ENCODE measurements around the gene HMG20B. TPM values are rescaled to one million over a fixed set of nuclear protein-coding genes. Genes with fewer than 3 reads are reported as not detected.

The HMG20B gene
- total RNA-seq, 4 donors from 2014 or later = 56.1 to 77.6 (median 76.9) TPM

GRCh38 chr19:3530389-3530788 lies 42.4 kb upstream of the HMG20B start:
- Histone ChIP-seq H3K27me3 (no peaks in the 10 kb centered on the region), H3K9me3 (no peaks in the 10 kb centered on the region), H3K4me1 (no peaks in the 10 kb centered on the region), H3K4me3 (no peak overlapping the region), H3K27ac (no peak overlapping the region), H3K36me3 (peaks cover 51 to 86% (median 62%) of the 10 kb centered on the region in 3 donors)
- DNase-seq = no peak
- 96% methylated on average over 12 of the region's 12 CpGs for WGBS, 2 donors
- intact Hi-C loops (cut with DNase I) = no loop called here
- no peak for TF ChIP-seq POLR2A (IDR thresholded peaks at IDR 0.05)
- TF ChIP-seq, protein P1, sequence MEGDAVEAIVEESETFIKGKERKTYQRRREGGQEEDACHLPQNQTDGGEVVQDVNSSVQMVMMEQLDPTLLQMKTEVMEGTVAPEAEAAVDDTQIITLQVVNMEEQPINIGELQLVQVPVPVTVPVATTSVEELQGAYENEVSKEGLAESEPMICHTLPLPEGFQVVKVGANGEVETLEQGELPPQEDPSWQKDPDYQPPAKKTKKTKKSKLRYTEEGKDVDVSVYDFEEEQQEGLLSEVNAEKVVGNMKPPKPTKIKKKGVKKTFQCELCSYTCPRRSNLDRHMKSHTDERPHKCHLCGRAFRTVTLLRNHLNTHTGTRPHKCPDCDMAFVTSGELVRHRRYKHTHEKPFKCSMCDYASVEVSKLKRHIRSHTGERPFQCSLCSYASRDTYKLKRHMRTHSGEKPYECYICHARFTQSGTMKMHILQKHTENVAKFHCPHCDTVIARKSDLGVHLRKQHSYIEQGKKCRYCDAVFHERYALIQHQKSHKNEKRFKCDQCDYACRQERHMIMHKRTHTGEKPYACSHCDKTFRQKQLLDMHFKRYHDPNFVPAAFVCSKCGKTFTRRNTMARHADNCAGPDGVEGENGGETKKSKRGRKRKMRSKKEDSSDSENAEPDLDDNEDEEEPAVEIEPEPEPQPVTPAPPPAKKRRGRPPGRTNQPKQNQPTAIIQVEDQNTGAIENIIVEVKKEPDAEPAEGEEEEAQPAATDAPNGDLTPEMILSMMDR (IDR thresholded peaks at IDR 0.05) = no peak

DNA sequence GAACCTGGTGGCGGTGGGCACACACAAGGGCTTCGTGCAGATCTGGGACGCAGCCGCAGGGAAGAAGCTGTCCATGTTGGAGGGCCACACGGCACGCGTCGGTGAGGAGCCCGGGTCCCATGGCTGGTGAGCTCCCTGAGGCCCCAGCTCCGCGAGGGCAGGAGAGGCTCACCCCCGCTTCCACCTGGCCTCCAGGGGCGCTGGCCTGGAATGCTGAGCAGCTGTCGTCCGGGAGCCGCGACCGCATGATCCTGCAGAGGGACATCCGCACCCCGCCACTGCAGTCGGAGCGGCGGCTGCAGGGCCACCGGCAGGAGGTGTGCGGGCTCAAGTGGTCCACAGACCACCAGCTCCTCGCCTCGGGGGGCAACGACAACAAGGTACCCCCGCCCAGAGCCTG lies 41.0 kb upstream of the HMG20B start:
- Histone ChIP-seq H3K9me3 (no peaks in the 10 kb centered on the region), H3K27me3 (no peaks in the 10 kb centered on the region), H3K27ac (no peak overlapping the region), H3K4me3 (no peak overlapping the region), H3K36me3 (peaks cover 48 to 86% (median 59%) of the 10 kb centered on the region in 3 donors), H3K4me1 (peaks cover 0 to 11% (median 0%) of the 10 kb centered on the region in 3 donors)
- DNase-seq = no peak
- TF ChIP-seq, protein P1 (IDR thresholded peaks at IDR 0.05) = no peak
- no peak for TF ChIP-seq POLR2A (IDR thresholded peaks at IDR 0.05)
- 83% methylated on average over 6 of the region's 29 CpGs; no CpG with 5 or more reads in 1 of the 2 donors for WGBS, 2 donors
- intact Hi-C loops (cut with DNase I) = no loop called here

DNA sequence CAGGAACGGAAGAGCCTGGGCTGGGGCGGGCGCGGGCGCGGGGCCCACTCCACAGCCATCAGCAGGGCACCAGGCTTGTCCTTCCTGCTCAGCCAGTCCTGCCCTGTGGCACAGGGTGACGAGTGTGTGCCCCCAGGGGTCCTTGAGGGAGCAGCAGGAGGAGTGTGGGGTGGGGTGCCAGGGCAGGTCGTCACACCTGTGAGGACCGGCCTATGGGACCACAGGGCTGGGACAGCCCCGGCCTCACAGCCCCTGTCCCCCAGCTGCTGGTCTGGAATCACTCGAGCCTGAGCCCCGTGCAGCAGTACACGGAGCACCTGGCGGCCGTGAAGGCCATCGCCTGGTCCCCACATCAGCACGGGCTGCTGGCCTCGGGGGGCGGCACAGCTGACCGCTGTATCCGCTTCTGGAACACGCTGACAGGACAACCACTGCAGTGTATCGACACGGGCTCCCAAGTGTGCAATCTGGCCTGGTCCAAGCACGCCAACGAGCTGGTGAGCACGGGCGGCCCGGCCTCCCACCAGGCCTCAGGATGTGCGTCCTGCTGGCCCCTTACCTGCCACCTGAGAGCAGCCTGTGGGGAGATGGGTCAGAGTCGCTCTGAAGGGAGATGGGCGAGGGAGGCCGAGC lies 40.5 kb upstream of the HMG20B start:
- H3K4me3 ChIP-seq = no peak overlapping the region
- peaks cover 43 to 85% (median 53%) of the 10 kb centered on the region in 3 donors for H3K36me3 ChIP-seq
- H3K27me3 ChIP-seq = no peaks in the 10 kb centered on the region

GRCh38 chr19:3533033-3533432 lies 39.7 kb upstream of the HMG20B start:
- Histone ChIP-seq H3K36me3 (peaks cover 35 to 85% (median 47%) of the 10 kb centered on the region in 3 donors), H3K4me1 (peaks cover 0 to 21% (median 0%) of the 10 kb centered on the region in 3 donors), H3K27ac (no peak overlapping the region), H3K9me3 (no peaks in the 10 kb centered on the region), H3K27me3 (no peaks in the 10 kb centered on the region), H3K4me3 (no peak overlapping the region)
- TF ChIP-seq, protein P1 (IDR thresholded peaks at IDR 0.05) = no peak
- TF ChIP-seq POLR2A (IDR thresholded peaks at IDR 0.05) = no peak
- WGBS, 2 donors = 70% methylated on average over 8 of the region's 17 CpGs; no CpG with 5 or more reads in 1 of the 2 donors
- no peak for DNase-seq
- intact Hi-C loops (cut with DNase I) = no loop called here

More for the DNA sequence above, 40.5 kb upstream of the HMG20B start:
- WGBS, 2 donors = no CpG with 5 or more reads among the region's 33 CpGs
- TF ChIP-seq, protein P1 (IDR thresholded peaks at IDR 0.05) = no peak
- no peak for TF ChIP-seq POLR2A (IDR thresholded peaks at IDR 0.05)
- H3K9me3 ChIP-seq = no peaks in the 10 kb centered on the region
- H3K4me1 ChIP-seq = peaks cover 0 to 17% (median 0%) of the 10 kb centered on the region in 3 donors
- DNase-seq = no peak
- H3K27ac ChIP-seq = no peak overlapping the region
- intact Hi-C loops (cut with DNase I) = no loop called here

DNA sequence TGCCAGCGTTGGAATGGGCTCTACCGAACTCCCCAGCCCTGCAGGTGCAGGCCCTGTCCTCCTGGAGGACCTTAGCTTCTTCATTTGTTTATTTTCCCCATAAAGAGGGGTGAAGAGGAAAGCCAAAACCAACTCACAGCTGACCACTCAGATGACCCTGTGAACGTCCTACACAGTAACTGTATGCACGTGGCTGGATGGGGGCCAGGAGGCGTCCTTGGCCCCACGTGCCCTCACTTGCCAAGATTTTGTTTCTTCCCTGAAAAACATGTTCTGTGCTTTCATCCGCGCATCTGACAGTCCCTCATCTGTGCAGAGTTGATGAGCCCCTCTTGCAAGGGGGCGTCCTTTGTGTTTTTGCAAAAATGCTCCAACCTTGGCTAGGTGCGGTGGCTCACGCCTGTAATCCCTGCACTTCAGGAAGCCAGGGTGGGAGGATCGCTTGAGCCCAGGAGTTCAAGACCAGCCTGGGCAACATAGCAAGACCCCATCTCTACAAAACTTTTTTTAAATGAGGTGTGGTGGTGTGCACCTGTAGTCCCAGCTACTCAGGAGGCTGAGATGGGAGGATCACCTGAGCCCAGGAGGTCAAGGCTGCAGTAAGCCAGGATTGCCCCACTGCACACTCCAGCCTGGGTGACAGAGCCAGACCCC lies 39.1 kb upstream of the HMG20B start:
- Histone ChIP-seq H3K4me1 (peaks cover 0 to 22% (median 0%) of the 10 kb centered on the region in 3 donors), H3K27ac (no peak overlapping the region), H3K9me3 (no peaks in the 10 kb centered on the region), H3K27me3 (no peaks in the 10 kb centered on the region), H3K36me3 (peaks cover 33 to 85% (median 44%) of the 10 kb centered on the region in 3 donors), H3K4me3 (no peak overlapping the region)
- no peak for TF ChIP-seq POLR2A (IDR thresholded peaks at IDR 0.05)
- TF ChIP-seq, protein P1 (IDR thresholded peaks at IDR 0.05) = no peak
- intact Hi-C loops (cut with DNase I) = no loop called here
- 55 to 77% methylated on average over 9 to 11 of the region's 12 CpGs for WGBS, 2 donors
- DNase-seq = no peak

Measured in esophagus squamous epithelium (tissue), 5 donors.